HEK293T (cell line): Measurements from ENCODE around the gene LCOR.
"Not testable (repeated sequence)": the region's sequence is repeated elsewhere in the genome, so short reads cannot be mapped to it uniquely, and the experiment has no call there.

ENCODE experiments used
- CTCF ChIA-PET: fragments of 350-600 bp; formaldehyde crosslinking; extraction: SDS; loops from one replicate; lab custom pipeline; 2021; ENCODE audit warnings: antibody characterized with exemption, inconsistent platforms; lab: Yijun Ruan, JAX
- POLR2A ChIA-PET: fragments of 350-600 bp; formaldehyde crosslinking; extraction: SDS; loops from one replicate; lab custom pipeline; 2020; ENCODE audit warnings: antibody characterized with exemption, inconsistent platforms; lab: Yijun Ruan, JAX
- DNase-seq: peaks from one replicate; pipeline ENCODE4 v3.0.0; 2012; ENCODE audit warnings: mixed read lengths; ENCODE audit errors: extremely low spot score
- ARNT ChIP-seq: fragments of 450-650 bp; IDR thresholded peaks from 2 replicates; pipeline ENCODE4 v1.6.1; 2017; ENCODE audit warnings: mild to moderate bottlenecking
- BHLHE40 ChIP-seq: fragments of 450-650 bp; IDR thresholded peaks from 2 replicates; pipeline ENCODE4 v1.6.1; 2016; ENCODE audit warnings: mild to moderate bottlenecking, moderate library complexity, borderline replicate concordance
- CTBP1 ChIP-seq: fragments of 450-650 bp; IDR thresholded peaks from 2 replicates; pipeline ENCODE4 v1.6.1; 2016; ENCODE audit warnings: borderline replicate concordance
- ELF4 ChIP-seq: fragments of 450-650 bp; IDR thresholded peaks from 2 replicates; pipeline ENCODE4 v1.6.1; 2017; ENCODE audit warnings: antibody characterized with exemption
- FOXA1 ChIP-seq: fragments of 450-650 bp; IDR thresholded peaks from 2 replicates; pipeline ENCODE4 v1.6.1; 2016; ENCODE audit warnings: mild to moderate bottlenecking
- FOXK2 ChIP-seq: fragments of 450-650 bp; IDR thresholded peaks from 2 replicates; pipeline ENCODE4 v1.6.1; 2016; ENCODE audit warnings: mild to moderate bottlenecking
- FOXM1 ChIP-seq: fragments of 450-650 bp; IDR thresholded peaks from 2 replicates; pipeline ENCODE4 v1.6.1; 2017; ENCODE audit warnings: mild to moderate bottlenecking, borderline replicate concordance
- HDGF ChIP-seq: fragments of 450-650 bp; IDR thresholded peaks from 2 replicates; pipeline ENCODE4 v1.6.1; 2017; ENCODE audit warnings: antibody characterized with exemption, borderline replicate concordance
- L3MBTL2 ChIP-seq: fragments of 450-650 bp; conservative IDR thresholded peaks from 2 replicates; pipeline ENCODE4 v1.6.1; 2016; ENCODE audit warnings: mild to moderate bottlenecking
- LEF1 ChIP-seq: fragments of 450-650 bp; IDR thresholded peaks from 2 replicates; pipeline ENCODE4 v1.6.1; 2017; ENCODE audit warnings: mild to moderate bottlenecking, borderline replicate concordance
- NFRKB ChIP-seq: fragments of 450-650 bp; IDR thresholded peaks from 2 replicates; pipeline ENCODE4 v1.6.1; 2016; ENCODE audit warnings: mild to moderate bottlenecking, moderate library complexity
- PKNOX1 ChIP-seq: fragments of 450-650 bp; IDR thresholded peaks from 2 replicates; pipeline ENCODE4 v1.6.1; 2016
- SP1 ChIP-seq: fragments of 450-650 bp; IDR thresholded peaks from 2 replicates; pipeline ENCODE4 v1.6.1; 2017
- SUZ12 ChIP-seq: fragments of 450-650 bp; IDR thresholded peaks from 2 replicates; pipeline ENCODE4 v1.6.1; 2016; ENCODE audit warnings: mild to moderate bottlenecking
- TARDBP ChIP-seq: fragments of 450-650 bp; IDR thresholded peaks from 2 replicates; pipeline ENCODE4 v1.6.1; 2016
- ZNF384 ChIP-seq: fragments of 450-650 bp; IDR thresholded peaks from 2 replicates; pipeline ENCODE4 v1.6.1; 2016

The LCOR gene

GRCh38 chr10:96838529-96838928 lies 6.4 kb downstream of the LCOR start:
- no peak for DNase-seq
- ChIA-PET CTCF (no interaction called here), POLR2A (no interaction called here)
- TF ChIP-seq ARNT (no peak), LEF1 (no peak), FOXA1 (no peak), ELF4 (no peak), FOXK2 (no peak), SUZ12 (no peak), HDGF (no peak), PKNOX1 (no peak), L3MBTL2 (no peak), ZNF384 (no peak), FOXM1 (no peak), TARDBP (no peak), SP1 (no peak), NFRKB (no peak), CTBP1 (no peak), BHLHE40 (no peak)

DNA sequence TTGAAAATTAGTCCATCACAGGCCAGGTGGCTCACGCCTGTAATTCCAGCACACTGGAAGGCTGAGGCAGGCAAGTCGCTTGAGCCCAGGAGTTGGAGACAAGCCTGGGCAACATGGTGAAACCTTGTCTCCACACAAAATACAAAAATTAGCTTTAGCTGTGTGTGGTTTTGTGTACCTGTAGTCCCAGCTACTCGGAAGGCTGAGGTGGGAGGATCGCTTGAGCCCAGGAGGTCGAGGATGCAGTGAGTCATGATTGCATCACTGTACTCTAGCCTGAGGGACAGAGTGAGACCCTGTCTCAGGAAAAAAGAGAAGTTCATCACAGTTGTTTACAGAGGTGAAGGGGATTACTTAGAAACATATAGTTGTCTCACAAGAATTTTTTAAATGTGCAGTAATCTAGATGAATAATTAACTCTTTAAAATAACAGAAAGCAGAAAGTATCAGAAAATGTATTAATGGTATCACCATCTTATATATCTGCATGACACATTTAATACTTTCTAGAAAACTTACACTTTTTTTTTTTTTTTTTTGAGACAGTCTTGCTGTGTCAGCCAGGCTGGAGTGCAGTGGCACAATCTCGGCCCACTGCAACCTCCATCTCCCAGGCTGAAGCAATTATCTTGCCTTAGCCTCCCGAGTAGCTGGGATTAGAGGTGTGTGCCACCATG lies 8.9 kb downstream of the LCOR start:
- DNase-seq = no peak
- ChIA-PET CTCF (interaction anchor here (0.5 kb wide), 1 partner anchor 1390 kb away, joined by 3 read pairs; no protein-coding TSS in a partner anchor), POLR2A (interaction anchor here (1.1 kb wide), 1 partner anchor 8 kb away, joined by 6 read pairs; no protein-coding TSS in a partner anchor)
- 0 out of 2 replicates have a peak, but pooled peaks have one; percentile 19 for TF ChIP-seq ZNF384
- no peak for TF ChIP-seq ARNT

- CTCF ChIA-PET = no interaction called here
- TF ChIP-seq FOXM1 (no peak), ARNT (no peak), BHLHE40 (no peak), FOXA1 (no peak), FOXK2 (no peak), SUZ12 (no peak), SP1 (no peak), HDGF (no peak)
- POLR2A ChIA-PET = no interaction called here
- no peak for DNase-seq
Observed at GRCh38 chr10:96842896-96843723, 11.0 kb downstream of the LCOR start.

- DNase-seq = no peak
- POLR2A ChIA-PET = no interaction called here
- no peak for TF ChIP-seq FOXA1
- no peak for TF ChIP-seq ARNT
- no peak for TF ChIP-seq SUZ12
Observed at GRCh38 chr10:96843823-96844222, 11.7 kb downstream of the LCOR start.

DNA sequence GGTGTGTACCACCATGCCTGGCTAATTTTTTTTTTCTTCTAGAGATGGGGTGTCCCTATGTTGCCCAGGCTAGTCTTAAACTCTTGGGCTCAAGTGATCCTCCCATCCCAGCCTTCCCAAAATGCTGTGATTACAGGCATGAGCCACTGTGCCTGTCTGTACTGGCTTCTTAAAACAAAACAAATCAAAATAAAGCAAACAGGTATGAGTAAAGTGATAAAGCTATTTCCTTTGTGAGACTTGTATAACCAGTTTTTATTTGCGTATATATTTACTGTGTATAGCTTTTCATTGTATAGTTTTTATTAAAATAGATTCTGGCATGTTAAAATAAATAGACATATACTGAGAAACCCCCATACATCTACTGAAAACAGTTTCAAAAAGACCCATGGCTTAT lies 14.3 kb downstream of the LCOR start:
- POLR2A ChIA-PET = no interaction called here
- DNase-seq = no peak
- CTCF ChIA-PET = interaction anchor here (0.9 kb wide), 1 partner anchor 191 kb away, joined by 3 read pairs; no protein-coding TSS in a partner anchor
- TF ChIP-seq FOXA1 = no peak
- no peak for TF ChIP-seq SP1
- no peak for TF ChIP-seq FOXK2
- no peak for TF ChIP-seq SUZ12
- no peak for TF ChIP-seq ARNT
- no peak for TF ChIP-seq HDGF
- no peak for TF ChIP-seq ELF4
- TF ChIP-seq CTBP1 = no peak
- TF ChIP-seq PKNOX1 = no peak
- no peak for TF ChIP-seq LEF1
- no peak for TF ChIP-seq NFRKB
- no peak for TF ChIP-seq ZNF384
- TF ChIP-seq L3MBTL2 = no peak
- no peak for TF ChIP-seq TARDBP
- no peak for TF ChIP-seq FOXM1
- no peak for TF ChIP-seq BHLHE40

More at GRCh38 chr10:96843823-96844222, 11.7 kb downstream of the LCOR start:
- CTCF ChIA-PET = no interaction called here

DNA sequence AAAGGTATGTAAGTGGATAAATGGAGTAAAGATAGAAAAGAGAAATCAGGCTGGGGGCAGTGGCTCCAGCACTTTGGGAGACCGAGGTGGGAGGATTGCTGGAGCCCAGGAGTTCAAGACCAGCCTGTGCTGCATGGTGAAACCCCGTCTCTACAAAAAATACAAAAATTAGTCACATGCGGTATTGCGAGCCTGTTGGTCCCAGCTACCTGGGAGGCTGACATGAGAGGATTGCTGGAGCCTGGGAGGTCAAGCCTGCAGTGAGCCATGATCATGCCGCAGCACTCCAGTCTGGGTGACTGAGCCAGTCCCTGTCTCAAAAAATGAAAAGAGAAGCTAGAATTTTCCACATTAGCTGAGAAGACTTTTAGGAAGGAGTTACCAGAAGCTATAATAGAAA lies 14.8 kb downstream of the LCOR start:
- CTCF ChIA-PET = no interaction called here
- DNase-seq = no peak
- POLR2A ChIA-PET = no interaction called here
- no peak for TF ChIP-seq CTBP1
- no peak for TF ChIP-seq ARNT
- TF ChIP-seq TARDBP = no peak
- TF ChIP-seq PKNOX1 = no peak
- TF ChIP-seq NFRKB = no peak
- no peak for TF ChIP-seq FOXM1
- no peak for TF ChIP-seq FOXK2
- TF ChIP-seq ZNF384 = no peak
- no peak for TF ChIP-seq SUZ12
- TF ChIP-seq SP1 = no peak
- TF ChIP-seq L3MBTL2 = no peak
- TF ChIP-seq LEF1 = no peak
- no peak for TF ChIP-seq BHLHE40
- no peak for TF ChIP-seq ELF4
- no peak for TF ChIP-seq HDGF

- DNase-seq, POLR2A ChIA-PET, CTCF ChIA-PET: not testable (repeated sequence)
Observed at GRCh38 chr10:96847356-96847755, 15.3 kb downstream of the LCOR start.
